Gastroesophageal sphincter (tissue), 4 donors: ENCODE results near the gene SZT2. TPM values are rescaled to one million over a fixed set of nuclear protein-coding genes. Genes with fewer than 3 reads are reported as not detected.
"Not testable (repeated sequence)": the region's sequence is repeated elsewhere in the genome, so short reads cannot be mapped to it uniquely, and the experiment has no call there.

Experiments
- ATAC-seq: fragments of 150-250 bp; one replicate; pipeline ENCODE4 v1.9.1; 2016; ENCODE audit warnings: mild to moderate bottlenecking, moderate library complexity
- H3K27ac ChIP-seq, 4 donors: fragments of 200-600 bp; sonication (generic) in 3 of 4; 1 replicate in 3 of 4; 2 replicates in 1 of 4; pipeline ENCODE4 v1.5.1; 2016 to 2019
- H3K27me3 ChIP-seq: fragments of 200-600 bp; sonication (generic); one replicate; pipeline ENCODE4 v1.5.1; 2019
- H3K36me3 ChIP-seq, 2 donors: fragments of 200-600 bp; sonication (generic); one replicate each; pipeline ENCODE4 v1.5.1; 2019; ENCODE audit warnings: control low read depth in 1 of 2
- H3K4me1 ChIP-seq, 3 donors: fragments of 200-600 bp; sonication (generic); 1 replicate in 2 of 3; 2 replicates in 1 of 3; pipeline ENCODE4 v1.5.1; 2016 to 2019; ENCODE audit warnings: control low read depth in 2 of 3
- H3K4me3 ChIP-seq, 2 donors: fragments of 200-600 bp; sonication (generic); one replicate each; pipeline ENCODE4 v1.5.1; 2019; ENCODE audit warnings: mild to moderate bottlenecking in 1 of 2, moderate library complexity in 1 of 2
- H3K9me3 ChIP-seq, 3 donors: fragments of 200-600 bp; sonication (generic); one replicate each; pipeline ENCODE4 v1.5.1; 2017 to 2019; ENCODE audit warnings: control low read depth in 2 of 3
- EP300 ChIP-seq: sonication (generic); formaldehyde crosslinking; IDR thresholded peaks from one replicate; pipeline ENCODE4 v1.6.1; 2017; ENCODE audit warnings: antibody characterized with exemption, mild to moderate bottlenecking
- POLR2A ChIP-seq, 2 donors: fragments of 450-650 bp; IDR thresholded peaks; one replicate each; pipeline ENCODE4 v1.6.1; 2017; ENCODE audit warnings: antibody characterized with exemption in 2 of 2, mild to moderate bottlenecking in 2 of 2, moderate library complexity in 1 of 2
- POLR2AphosphoS5 ChIP-seq: sonication (generic); formaldehyde crosslinking; IDR thresholded peaks from one replicate; pipeline ENCODE4 v1.6.1; 2017; ENCODE audit warnings: antibody characterized with exemption
- WGBS, 2 donors: methylation state at CpG; one replicate each; pipeline ENCODE4 v1.1.5; 2018; ENCODE audit warnings: low coverage in 1 of 2; 5-methylcytosine and 5-hydroxymethylcytosine counted together
- total RNA-seq, 4 donors: library from RNA; depleted of rRNA; stranded (reverse); fragments of >200 nt; gene quantifications; one replicate each; pipeline ENCODE4 v1.1.0, GENCODE V29; 2016
- TF ChIP-seq, protein P1 (sequence below), 4 experiments: fragments of 200-600 bp in 2 of 4; fragments of 450-650 bp in 2 of 4; sonication (generic) in 1 of 4; IDR thresholded peaks; one replicate each; pipeline ENCODE4 v1.5.1; 2017 to 2019; ENCODE audit warnings: antibody characterized with exemption in 4 of 4, mild to moderate bottlenecking in 2 of 4, moderate library complexity in 2 of 4

Gene SZT2
- total RNA-seq, 4 donors from 2014 or later = 13.1 to 40.0 (median 35.1) TPM

GRCh38 chr1:43405219-43405875, 15.6 kb downstream of the SZT2 start:
- no peak overlapping the region for H3K4me3 ChIP-seq
- no peak for TF ChIP-seq POLR2AphosphoS5
- no peak for TF ChIP-seq POLR2A (IDR thresholded peaks at IDR 0.05)
- TF ChIP-seq, protein P1, sequence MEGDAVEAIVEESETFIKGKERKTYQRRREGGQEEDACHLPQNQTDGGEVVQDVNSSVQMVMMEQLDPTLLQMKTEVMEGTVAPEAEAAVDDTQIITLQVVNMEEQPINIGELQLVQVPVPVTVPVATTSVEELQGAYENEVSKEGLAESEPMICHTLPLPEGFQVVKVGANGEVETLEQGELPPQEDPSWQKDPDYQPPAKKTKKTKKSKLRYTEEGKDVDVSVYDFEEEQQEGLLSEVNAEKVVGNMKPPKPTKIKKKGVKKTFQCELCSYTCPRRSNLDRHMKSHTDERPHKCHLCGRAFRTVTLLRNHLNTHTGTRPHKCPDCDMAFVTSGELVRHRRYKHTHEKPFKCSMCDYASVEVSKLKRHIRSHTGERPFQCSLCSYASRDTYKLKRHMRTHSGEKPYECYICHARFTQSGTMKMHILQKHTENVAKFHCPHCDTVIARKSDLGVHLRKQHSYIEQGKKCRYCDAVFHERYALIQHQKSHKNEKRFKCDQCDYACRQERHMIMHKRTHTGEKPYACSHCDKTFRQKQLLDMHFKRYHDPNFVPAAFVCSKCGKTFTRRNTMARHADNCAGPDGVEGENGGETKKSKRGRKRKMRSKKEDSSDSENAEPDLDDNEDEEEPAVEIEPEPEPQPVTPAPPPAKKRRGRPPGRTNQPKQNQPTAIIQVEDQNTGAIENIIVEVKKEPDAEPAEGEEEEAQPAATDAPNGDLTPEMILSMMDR (IDR thresholded peaks at IDR 0.05) = no peak
- no peak for TF ChIP-seq EP300
- peaks cover 0 to 4% (median 0%) of the 10 kb centered on the region in 3 donors for H3K4me1 ChIP-seq
- ATAC-seq = no peak
- WGBS, 2 donors = 78 to 80% methylated on average over 1 to 2 of the region's 6 CpGs
- no peak overlapping the region for H3K27ac ChIP-seq
- no peaks in the 10 kb centered on the region for H3K9me3 ChIP-seq
- H3K27me3 ChIP-seq = no peaks in the 10 kb centered on the region
- peaks cover 6 to 76% of the 10 kb centered on the region in 2 donors for H3K36me3 ChIP-seq

GRCh38 chr1:43405876-43406234, 16.2 kb downstream of the SZT2 start:
- peaks cover 0 to 4% (median 0%) of the 10 kb centered on the region in 3 donors for H3K4me1 ChIP-seq
- H3K9me3 ChIP-seq = no peaks in the 10 kb centered on the region
- H3K27me3 ChIP-seq = no peaks in the 10 kb centered on the region
- H3K4me3 ChIP-seq = no peak overlapping the region
- no peak overlapping the region for H3K27ac ChIP-seq
- no peak for ATAC-seq
- peaks cover 6 to 81% of the 10 kb centered on the region in 2 donors for H3K36me3 ChIP-seq
- TF ChIP-seq POLR2A (IDR thresholded peaks at IDR 0.05) (no peak), EP300 (no peak), POLR2AphosphoS5 (no peak)
- TF ChIP-seq, protein P1 (IDR thresholded peaks at IDR 0.05) = no peak
- 90 to 91% methylated on average over 2 of the region's 2 CpGs for WGBS, 2 donors

- 56 to 85% methylated on average over 1 of the region's 3 CpGs for WGBS, 2 donors
- peaks cover 3 to 71% of the 10 kb centered on the region in 2 donors for H3K36me3 ChIP-seq
- H3K27me3 ChIP-seq = no peaks in the 10 kb centered on the region
- H3K4me1 ChIP-seq = no peaks in the 10 kb centered on the region
- no peak for TF ChIP-seq EP300
- TF ChIP-seq, protein P1 (IDR thresholded peaks at IDR 0.05) = no peak
- no peak for TF ChIP-seq POLR2A (IDR thresholded peaks at IDR 0.05)
- TF ChIP-seq POLR2AphosphoS5 = no peak
- no peak for ATAC-seq
- no peaks in the 10 kb centered on the region for H3K9me3 ChIP-seq
- H3K4me3 ChIP-seq = no peak overlapping the region
- no peak overlapping the region for H3K27ac ChIP-seq
Measured at GRCh38 chr1:43410571-43410970, 20.9 kb downstream of the SZT2 start.

DNA sequence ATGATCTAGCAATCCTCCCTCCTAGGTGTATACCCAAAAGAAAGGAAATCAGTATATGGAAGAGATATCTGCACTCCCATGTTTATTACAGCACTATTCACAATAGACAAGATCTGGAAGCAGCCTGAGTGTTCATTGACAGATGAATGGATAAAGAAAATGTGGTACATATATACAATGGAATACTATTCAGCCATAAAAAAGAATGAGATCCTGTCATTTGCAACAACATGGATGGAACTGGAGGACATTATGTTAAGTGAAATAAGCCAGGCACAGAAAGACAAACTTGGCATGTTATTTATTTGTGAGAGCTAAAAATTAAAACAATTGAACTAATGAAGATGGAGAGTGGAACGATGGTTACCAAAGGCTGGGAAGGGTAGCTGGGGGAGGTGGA, 23.7 kb downstream of the SZT2 start:
- not testable (repeated sequence) for H3K9me3 ChIP-seq, H3K27ac ChIP-seq, H3K4me1 ChIP-seq, H3K4me3 ChIP-seq, ATAC-seq, H3K27me3 ChIP-seq
- 88 to 91% methylated on average over 1 of the region's 1 CpG for WGBS, 2 donors
- H3K36me3 ChIP-seq = peaks cover 0 to 71% of the 10 kb centered on the region in 2 donors

- no peaks in the 10 kb centered on the region for H3K4me1 ChIP-seq
- no peak overlapping the region for H3K27ac ChIP-seq
- H3K36me3 ChIP-seq = peaks cover 0 to 71% of the 10 kb centered on the region in 2 donors
- TF ChIP-seq POLR2AphosphoS5 (no peak), EP300 (no peak), POLR2A (IDR thresholded peaks at IDR 0.05) (no peak)
- TF ChIP-seq, protein P1 (IDR thresholded peaks at IDR 0.05) = peak in 3 of 4 experiments; percentile 54 to 68 (median 56)
- no peak overlapping the region for H3K4me3 ChIP-seq
- ATAC-seq = peak; percentile 57
- 44 to 55% methylated on average over 1 to 3 of the region's 5 CpGs for WGBS, 2 donors
- H3K27me3 ChIP-seq = no peaks in the 10 kb centered on the region
- no peaks in the 10 kb centered on the region for H3K9me3 ChIP-seq
Measured at GRCh38 chr1:43414634-43415223, 25.0 kb downstream of the SZT2 start.
